ENCODE results near the gene TRIM10. TPM values are rescaled to one million over a fixed set of nuclear protein-coding genes. Genes with fewer than 3 reads are reported as not detected.

Gene TRIM10
- polyA plus RNA-seq, 3 donors, result not detected

DNA sequence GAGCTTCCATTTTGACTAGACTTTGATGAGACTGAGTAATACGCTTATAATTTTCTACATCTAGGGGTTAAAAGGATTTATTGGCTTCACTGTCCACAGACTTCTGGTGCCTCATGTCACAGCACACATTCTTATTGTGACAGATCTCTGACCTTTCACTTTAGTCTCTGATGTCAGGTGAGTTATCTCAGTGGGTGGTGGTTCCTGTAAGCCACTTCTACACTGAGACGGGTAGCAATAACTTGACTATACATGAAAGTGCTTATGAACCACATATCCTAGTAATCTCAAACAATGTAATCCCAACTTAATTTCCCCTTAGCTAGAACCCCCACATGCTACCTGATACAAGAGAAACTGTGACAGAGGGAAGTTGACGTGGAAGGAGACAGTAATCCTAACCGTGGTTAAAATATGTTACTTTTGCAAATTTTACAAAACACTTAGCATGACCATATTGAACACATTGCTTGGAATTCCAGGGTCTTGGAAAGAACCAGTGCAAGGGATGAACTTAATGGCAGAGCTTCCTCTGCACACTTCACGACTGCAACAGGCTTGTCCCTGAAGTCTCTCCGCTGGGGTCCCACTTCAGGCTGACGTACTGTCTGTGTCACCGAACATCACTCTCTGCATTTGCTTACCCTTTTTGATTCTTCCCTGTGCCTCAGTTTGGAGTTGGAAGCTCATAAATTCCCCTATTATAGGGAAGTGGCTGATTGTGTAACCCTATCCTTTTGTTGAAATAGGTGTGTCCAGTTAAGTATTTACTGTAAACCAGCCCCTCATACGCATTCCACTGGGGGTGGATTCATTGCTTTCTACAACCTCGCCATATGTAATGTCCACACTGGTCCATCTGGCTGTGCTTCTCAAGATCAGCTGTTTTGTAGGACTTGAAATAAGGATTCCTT lies 31.5 kb downstream of the TRIM10 start:
- H3K4me2 ChIP-seq (replicated peaks; ENCODE audit: extremely low read depth, low read length, poor library complexity, severe bottlenecking), result no peak overlapping the region
- peak overlapping the region in 1 of 2 donors; percentile 81 for H3K4me3 Mint-ChIP-seq
- H3K9me3 ChIP-seq (replicated peaks in 1 of 2; ENCODE audit: control insufficient read depth in 1 of 2, insufficient read depth in 1 of 2, low read length in 2 of 2), result peaks cover 0 to 9% of the 10 kb centered on the region in 2 donors
- peak in 2 of 3 donors; percentile 13 to 21 for DNase-seq
- H3K27me3 ChIP-seq (ENCODE audit: control insufficient read depth in 2 of 2, insufficient read depth in 2 of 2, low read length in 2 of 2), result peaks cover 46 to 78% of the 10 kb centered on the region in 2 donors
- H3K27ac ChIP-seq (ENCODE audit: low read depth in 1 of 2, low read length in 2 of 2), result no peak overlapping the region
- H3K36me3 Mint-ChIP-seq, result peaks cover 0 to 2% of the 10 kb centered on the region in 2 donors
- peaks cover 66 to 74% (median 70%) of the 10 kb centered on the region in 3 donors for H3K27me3 Mint-ChIP-seq (ENCODE audit: low read depth in 3 of 3)
- H3K4me1 ChIP-seq (ENCODE audit: control insufficient read depth in 1 of 2, insufficient read depth in 2 of 2, low read length in 2 of 2), result peaks cover 3 to 8% of the 10 kb centered on the region in 2 donors
- intact Hi-C loops (cut with micrococcal nuclease), result loop anchor here (2.0 kb wide), 1 partner anchor 27 kb away; no protein-coding TSS in a partner anchor
- no peak overlapping the region for H2AFZ ChIP-seq (ENCODE audit: insufficient read depth, low read depth, low read length, poor library complexity, severe bottlenecking)
- H3K27ac Mint-ChIP-seq, result peak overlapping the region in 1 of 7 donors; percentile 16
- H3K9me3 Mint-ChIP-seq, result peaks cover 0 to 7% (median 2%) of the 10 kb centered on the region in 7 donors
- H3K4me1 Mint-ChIP-seq, result peaks cover 15% of the 10 kb centered on the region
- TF ChIP-seq, protein P1, sequence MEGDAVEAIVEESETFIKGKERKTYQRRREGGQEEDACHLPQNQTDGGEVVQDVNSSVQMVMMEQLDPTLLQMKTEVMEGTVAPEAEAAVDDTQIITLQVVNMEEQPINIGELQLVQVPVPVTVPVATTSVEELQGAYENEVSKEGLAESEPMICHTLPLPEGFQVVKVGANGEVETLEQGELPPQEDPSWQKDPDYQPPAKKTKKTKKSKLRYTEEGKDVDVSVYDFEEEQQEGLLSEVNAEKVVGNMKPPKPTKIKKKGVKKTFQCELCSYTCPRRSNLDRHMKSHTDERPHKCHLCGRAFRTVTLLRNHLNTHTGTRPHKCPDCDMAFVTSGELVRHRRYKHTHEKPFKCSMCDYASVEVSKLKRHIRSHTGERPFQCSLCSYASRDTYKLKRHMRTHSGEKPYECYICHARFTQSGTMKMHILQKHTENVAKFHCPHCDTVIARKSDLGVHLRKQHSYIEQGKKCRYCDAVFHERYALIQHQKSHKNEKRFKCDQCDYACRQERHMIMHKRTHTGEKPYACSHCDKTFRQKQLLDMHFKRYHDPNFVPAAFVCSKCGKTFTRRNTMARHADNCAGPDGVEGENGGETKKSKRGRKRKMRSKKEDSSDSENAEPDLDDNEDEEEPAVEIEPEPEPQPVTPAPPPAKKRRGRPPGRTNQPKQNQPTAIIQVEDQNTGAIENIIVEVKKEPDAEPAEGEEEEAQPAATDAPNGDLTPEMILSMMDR (IDR thresholded peaks at IDR 0.05), result no peak
- WGBS (ENCODE audit: insufficient coverage), result 50% methylated on average over 1 of the region's 10 CpGs
- no peaks in the 10 kb centered on the region for H3K36me3 ChIP-seq (replicated peaks in 1 of 2; ENCODE audit: control insufficient read depth in 1 of 2, insufficient read depth in 2 of 2, low read length in 2 of 2)
- no peak overlapping the region for H3K9ac ChIP-seq (ENCODE audit: insufficient read depth, low read length, poor library complexity, severe bottlenecking)
- H3K79me2 ChIP-seq (ENCODE audit: insufficient read depth, low read length), result no peaks in the 10 kb centered on the region
- no peaks in the 10 kb centered on the region for H4K20me1 ChIP-seq (ENCODE audit: insufficient read depth, low read length)
- no peak overlapping the region for H3K4me3 ChIP-seq (replicated peaks in 1 of 3; ENCODE audit: low read depth in 2 of 3, low read length in 3 of 3)

DNA sequence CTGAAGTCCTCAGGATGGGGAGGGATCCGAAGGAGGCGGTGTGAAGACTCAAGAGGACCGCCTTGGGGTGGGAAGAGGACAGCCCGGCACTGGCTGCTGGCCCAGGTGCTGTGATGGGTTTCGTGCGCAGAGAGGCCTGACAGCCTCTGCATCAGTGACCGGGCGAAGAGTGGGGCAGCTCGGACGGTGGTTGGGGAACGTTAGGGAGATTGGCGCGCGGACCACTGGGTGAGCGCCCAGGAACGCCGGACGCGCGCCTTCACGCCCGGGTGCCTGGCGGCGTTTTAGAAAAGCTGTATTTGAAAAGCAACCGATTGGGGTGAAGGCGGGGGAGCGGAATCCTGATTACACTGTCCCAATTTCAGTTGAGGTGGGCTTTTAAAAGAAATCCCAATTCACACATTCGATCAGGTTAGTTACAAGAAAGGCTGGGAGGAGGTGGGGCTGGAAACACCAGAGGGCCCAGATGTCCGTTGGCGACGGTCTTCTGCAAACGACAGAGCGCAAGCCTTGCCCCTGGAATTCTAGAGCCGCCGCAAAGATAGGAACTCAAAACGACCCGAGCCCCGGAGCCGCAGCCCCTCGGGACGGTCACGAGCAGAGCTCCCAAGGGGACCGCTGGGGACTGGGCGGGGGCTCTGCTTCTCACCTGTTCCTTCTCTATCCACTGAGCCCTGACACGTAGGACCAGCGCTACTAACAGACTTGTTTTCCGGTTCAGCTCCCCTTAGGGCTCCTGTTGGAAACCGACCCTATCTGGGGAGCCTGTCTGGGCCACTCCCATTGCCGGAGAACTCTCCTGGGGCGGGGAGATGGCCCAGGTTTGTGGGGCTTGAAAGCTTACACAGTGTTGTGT lies 33.5 kb downstream of the TRIM10 start:
- H4K20me1 ChIP-seq (ENCODE audit: insufficient read depth, low read length), result no peaks in the 10 kb centered on the region
- H3K36me3 ChIP-seq (replicated peaks in 1 of 2; ENCODE audit: control insufficient read depth in 1 of 2, insufficient read depth in 2 of 2, low read length in 2 of 2), result no peaks in the 10 kb centered on the region
- intact Hi-C loops (cut with micrococcal nuclease), result loop anchor here in 1 of 2 donors (2.0 kb wide), 1 partner anchor 25 kb away; no protein-coding TSS in a partner anchor
- H2AFZ ChIP-seq (ENCODE audit: insufficient read depth, low read depth, low read length, poor library complexity, severe bottlenecking), result peak overlapping the region; percentile 9
- TF ChIP-seq, protein P1 (IDR thresholded peaks at IDR 0.05), result no peak
- Mint-ChIP-seq H3K4me3 (peak overlapping the region in 1 of 2 donors; percentile 84), H3K9me3 (peaks cover 0 to 7% (median 2%) of the 10 kb centered on the region in 7 donors), H3K36me3 (peaks cover 0 to 2% of the 10 kb centered on the region in 2 donors), H3K27ac (peak overlapping the region in 1 of 7 donors; percentile 38), H3K4me1 (peaks cover 17% of the 10 kb centered on the region), H3K27me3 (ENCODE audit: low read depth in 3 of 3) (peaks cover 60 to 75% (median 60%) of the 10 kb centered on the region in 3 donors)
- no peak overlapping the region for H3K9ac ChIP-seq (ENCODE audit: insufficient read depth, low read length, poor library complexity, severe bottlenecking)
- H3K27me3 ChIP-seq (ENCODE audit: control insufficient read depth in 2 of 2, insufficient read depth in 2 of 2, low read length in 2 of 2), result peaks cover 40 to 69% of the 10 kb centered on the region in 2 donors
- no peaks in the 10 kb centered on the region for H3K79me2 ChIP-seq (ENCODE audit: insufficient read depth, low read length)
- no peak overlapping the region for H3K4me3 ChIP-seq (replicated peaks in 1 of 3; ENCODE audit: low read depth in 2 of 3, low read length in 3 of 3)
- no peak overlapping the region for H3K4me2 ChIP-seq (replicated peaks; ENCODE audit: extremely low read depth, low read length, poor library complexity, severe bottlenecking)
- WGBS (ENCODE audit: insufficient coverage), result 35% methylated on average over 43 of the region's 50 CpGs
- peaks cover 0 to 9% of the 10 kb centered on the region in 2 donors for H3K9me3 ChIP-seq (replicated peaks in 1 of 2; ENCODE audit: control insufficient read depth in 1 of 2, insufficient read depth in 1 of 2, low read length in 2 of 2)
- peaks cover 3 to 8% of the 10 kb centered on the region in 2 donors for H3K4me1 ChIP-seq (ENCODE audit: control insufficient read depth in 1 of 2, insufficient read depth in 2 of 2, low read length in 2 of 2)
- no peak overlapping the region for H3K27ac ChIP-seq (ENCODE audit: low read depth in 1 of 2, low read length in 2 of 2)
- DNase-seq, result no peak
